ENCODE measurements around the gene WNT1.
A peak's percentile ranks its signal among the peaks of the same experiment; 100 is the strongest.

WNT1 gene

GRCh38 chr12:49008943-49009342 is 30.8 kb downstream of the WNT1 start:
- H3K36me3 ChIP-seq (replicated peaks) = peaks cover 44% of the 10 kb centered on the region
- no peak overlapping the region for H3K4me3 ChIP-seq (ENCODE audit: low read depth, low read length)
- no peak overlapping the region for H3K27ac ChIP-seq
- in situ Hi-C loops (cut with HindIII; ENCODE audit: low pct_ligation_motif_present, low sequenced_read_pairs) = no loop called here
- no peaks in the 10 kb centered on the region for H3K27me3 ChIP-seq (replicated peaks)
- no peak for TF ChIP-seq CTCF (IDR thresholded peaks at IDR 0.05; ENCODE audit: low read depth, low read length, missing control alignments)
- DNase-seq = no peak

- H3K27me3 ChIP-seq (replicated peaks) = no peaks in the 10 kb centered on the region
- no peak overlapping the region for H3K27ac ChIP-seq
- no peak for DNase-seq
- no peak overlapping the region for H3K4me3 ChIP-seq (ENCODE audit: low read depth, low read length)
- in situ Hi-C loops (cut with HindIII; ENCODE audit: low pct_ligation_motif_present, low sequenced_read_pairs) = no loop called here
- TF ChIP-seq CTCF (IDR thresholded peaks at IDR 0.05; ENCODE audit: low read depth, low read length, missing control alignments) = no peak
- H3K36me3 ChIP-seq (replicated peaks) = peaks cover 31% of the 10 kb centered on the region
These were observed 32.1 kb downstream of the WNT1 start for GRCh38 chr12:49010092-49010668.

GRCh38 chr12:49012739-49013138 is 34.6 kb downstream of the WNT1 start:
- H3K36me3 ChIP-seq (replicated peaks) = peaks cover 26% of the 10 kb centered on the region
- DNase-seq = no peak
- H3K27ac ChIP-seq = no peak overlapping the region
- no peak for TF ChIP-seq CTCF (IDR thresholded peaks at IDR 0.05; ENCODE audit: low read depth, low read length, missing control alignments)
- H3K27me3 ChIP-seq (replicated peaks) = no peaks in the 10 kb centered on the region
- in situ Hi-C loops (cut with HindIII; ENCODE audit: low pct_ligation_motif_present, low sequenced_read_pairs) = no loop called here
- no peak overlapping the region for H3K4me3 ChIP-seq (ENCODE audit: low read depth, low read length)

- DNase-seq = no peak
- no peak for TF ChIP-seq CTCF (IDR thresholded peaks at IDR 0.05; ENCODE audit: low read depth, low read length, missing control alignments)
- H3K27me3 ChIP-seq (replicated peaks) = no peaks in the 10 kb centered on the region
- H3K4me3 ChIP-seq (ENCODE audit: low read depth, low read length) = no peak overlapping the region
- no peak overlapping the region for H3K27ac ChIP-seq
- peaks cover 26% of the 10 kb centered on the region for H3K36me3 ChIP-seq (replicated peaks)
- in situ Hi-C loops (cut with HindIII; ENCODE audit: low pct_ligation_motif_present, low sequenced_read_pairs) = no loop called here
These were observed 35.3 kb downstream of the WNT1 start for GRCh38 chr12:49013428-49013827.

- no peak overlapping the region for H3K27ac ChIP-seq
These were observed 36.4 kb downstream of the WNT1 start for GRCh38 chr12:49014547-49014946.

More at GRCh38 chr12:49014547-49014946, 36.4 kb downstream of the WNT1 start:
- Histone ChIP-seq H3K4me3 (ENCODE audit: low read depth, low read length) (no peak overlapping the region), H3K36me3 (replicated peaks) (peaks cover 26% of the 10 kb centered on the region), H3K27me3 (replicated peaks) (no peaks in the 10 kb centered on the region)
- in situ Hi-C loops (cut with HindIII; ENCODE audit: low pct_ligation_motif_present, low sequenced_read_pairs) = no loop called here
- TF ChIP-seq CTCF (IDR thresholded peaks at IDR 0.05; ENCODE audit: low read depth, low read length, missing control alignments) = peak; percentile 36
- DNase-seq = peak; percentile 20
